ENCODE results near the gene SLC22A1.

GRCh38 chr6:160077024-160077423 lies 44.6 kb upstream of the SLC22A1 start:
- TF ChIP-seq MAFF (IDR thresholded peaks at IDR 0.05; ENCODE audit: low read depth, low read length) (no peak), FOXA1 (IDR thresholded peaks at IDR 0.05) (no peak), FOXA1 (CRISPR knock-in tag; IDR thresholded peaks at IDR 0.05) (no peak), ZNF138 (CRISPR knock-in tag; IDR thresholded peaks at IDR 0.05; ENCODE audit: low read depth) (no peak), ZNF251 (CRISPR knock-in tag; IDR thresholded peaks at IDR 0.05) (no peak), ZSCAN20 (CRISPR knock-in tag; IDR thresholded peaks at IDR 0.05; ENCODE audit: borderline replicate concordance) (no peak), POLR2A (IDR thresholded peaks at IDR 0.05; ENCODE audit: insufficient read depth in 1 of 2, low read depth in 2 of 2, low read length in 2 of 2) (no peak), POLR2AphosphoS5 (IDR thresholded peaks at IDR 0.05; ENCODE audit: low read depth, low read length) (no peak), ZNF598 (CRISPR knock-in tag; IDR thresholded peaks at IDR 0.05; ENCODE audit: borderline replicate concordance) (no peak)
- TF ChIP-seq, protein P1, sequence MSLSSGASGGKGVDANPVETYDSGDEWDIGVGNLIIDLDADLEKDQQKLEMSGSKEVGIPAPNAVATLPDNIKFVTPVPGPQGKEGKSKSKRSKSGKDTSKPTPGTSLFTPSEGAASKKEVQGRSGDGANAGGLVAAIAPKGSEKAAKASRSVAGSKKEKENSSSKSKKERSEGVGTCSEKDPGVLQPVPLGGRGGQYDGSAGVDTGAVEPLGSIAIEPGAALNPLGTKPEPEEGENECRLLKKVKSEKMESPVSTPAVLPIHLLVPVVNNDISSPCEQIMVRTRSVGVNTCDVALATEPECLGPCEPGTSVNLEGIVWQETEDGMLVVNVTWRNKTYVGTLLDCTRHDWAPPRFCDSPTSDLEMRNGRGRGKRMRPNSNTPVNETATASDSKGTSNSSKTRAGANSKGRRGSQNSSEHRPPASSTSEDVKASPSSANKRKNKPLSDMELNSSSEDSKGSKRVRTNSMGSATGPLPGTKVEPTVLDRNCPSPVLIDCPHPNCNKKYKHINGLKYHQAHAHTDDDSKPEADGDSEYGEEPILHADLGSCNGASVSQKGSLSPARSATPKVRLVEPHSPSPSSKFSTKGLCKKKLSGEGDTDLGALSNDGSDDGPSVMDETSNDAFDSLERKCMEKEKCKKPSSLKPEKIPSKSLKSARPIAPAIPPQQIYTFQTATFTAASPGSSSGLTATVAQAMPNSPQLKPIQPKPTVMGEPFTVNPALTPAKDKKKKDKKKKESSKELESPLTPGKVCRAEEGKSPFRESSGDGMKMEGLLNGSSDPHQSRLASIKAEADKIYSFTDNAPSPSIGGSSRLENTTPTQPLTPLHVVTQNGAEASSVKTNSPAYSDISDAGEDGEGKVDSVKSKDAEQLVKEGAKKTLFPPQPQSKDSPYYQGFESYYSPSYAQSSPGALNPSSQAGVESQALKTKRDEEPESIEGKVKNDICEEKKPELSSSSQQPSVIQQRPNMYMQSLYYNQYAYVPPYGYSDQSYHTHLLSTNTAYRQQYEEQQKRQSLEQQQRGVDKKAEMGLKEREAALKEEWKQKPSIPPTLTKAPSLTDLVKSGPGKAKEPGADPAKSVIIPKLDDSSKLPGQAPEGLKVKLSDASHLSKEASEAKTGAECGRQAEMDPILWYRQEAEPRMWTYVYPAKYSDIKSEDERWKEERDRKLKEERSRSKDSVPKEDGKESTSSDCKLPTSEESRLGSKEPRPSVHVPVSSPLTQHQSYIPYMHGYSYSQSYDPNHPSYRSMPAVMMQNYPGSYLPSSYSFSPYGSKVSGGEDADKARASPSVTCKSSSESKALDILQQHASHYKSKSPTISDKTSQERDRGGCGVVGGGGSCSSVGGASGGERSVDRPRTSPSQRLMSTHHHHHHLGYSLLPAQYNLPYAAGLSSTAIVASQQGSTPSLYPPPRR (CRISPR knock-in tag; IDR thresholded peaks at IDR 0.05; ENCODE audit: borderline replicate concordance): no peak

Measured in HepG2 (cell line).